NCI-H82 treated with DMSO at 0.1 percent for 48 hours (cell line): ENCODE data around the gene CDH7.
A peak's percentile ranks its signal among the peaks of the same experiment; 100 is the strongest.

Experiments
- DNase-seq: peaks from one replicate; lab custom pipeline; 2025; ENCODE audit not compliant: unreplicated experiment; lab: John Stamatoyannopoulos, UW

Gene CDH7, protein sequence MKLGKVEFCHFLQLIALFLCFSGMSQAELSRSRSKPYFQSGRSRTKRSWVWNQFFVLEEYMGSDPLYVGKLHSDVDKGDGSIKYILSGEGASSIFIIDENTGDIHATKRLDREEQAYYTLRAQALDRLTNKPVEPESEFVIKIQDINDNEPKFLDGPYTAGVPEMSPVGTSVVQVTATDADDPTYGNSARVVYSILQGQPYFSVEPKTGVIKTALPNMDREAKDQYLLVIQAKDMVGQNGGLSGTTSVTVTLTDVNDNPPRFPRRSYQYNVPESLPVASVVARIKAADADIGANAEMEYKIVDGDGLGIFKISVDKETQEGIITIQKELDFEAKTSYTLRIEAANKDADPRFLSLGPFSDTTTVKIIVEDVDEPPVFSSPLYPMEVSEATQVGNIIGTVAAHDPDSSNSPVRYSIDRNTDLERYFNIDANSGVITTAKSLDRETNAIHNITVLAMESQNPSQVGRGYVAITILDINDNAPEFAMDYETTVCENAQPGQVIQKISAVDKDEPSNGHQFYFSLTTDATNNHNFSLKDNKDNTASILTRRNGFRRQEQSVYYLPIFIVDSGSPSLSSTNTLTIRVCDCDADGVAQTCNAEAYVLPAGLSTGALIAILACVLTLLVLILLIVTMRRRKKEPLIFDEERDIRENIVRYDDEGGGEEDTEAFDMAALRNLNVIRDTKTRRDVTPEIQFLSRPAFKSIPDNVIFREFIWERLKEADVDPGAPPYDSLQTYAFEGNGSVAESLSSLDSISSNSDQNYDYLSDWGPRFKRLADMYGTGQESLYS

DNA sequence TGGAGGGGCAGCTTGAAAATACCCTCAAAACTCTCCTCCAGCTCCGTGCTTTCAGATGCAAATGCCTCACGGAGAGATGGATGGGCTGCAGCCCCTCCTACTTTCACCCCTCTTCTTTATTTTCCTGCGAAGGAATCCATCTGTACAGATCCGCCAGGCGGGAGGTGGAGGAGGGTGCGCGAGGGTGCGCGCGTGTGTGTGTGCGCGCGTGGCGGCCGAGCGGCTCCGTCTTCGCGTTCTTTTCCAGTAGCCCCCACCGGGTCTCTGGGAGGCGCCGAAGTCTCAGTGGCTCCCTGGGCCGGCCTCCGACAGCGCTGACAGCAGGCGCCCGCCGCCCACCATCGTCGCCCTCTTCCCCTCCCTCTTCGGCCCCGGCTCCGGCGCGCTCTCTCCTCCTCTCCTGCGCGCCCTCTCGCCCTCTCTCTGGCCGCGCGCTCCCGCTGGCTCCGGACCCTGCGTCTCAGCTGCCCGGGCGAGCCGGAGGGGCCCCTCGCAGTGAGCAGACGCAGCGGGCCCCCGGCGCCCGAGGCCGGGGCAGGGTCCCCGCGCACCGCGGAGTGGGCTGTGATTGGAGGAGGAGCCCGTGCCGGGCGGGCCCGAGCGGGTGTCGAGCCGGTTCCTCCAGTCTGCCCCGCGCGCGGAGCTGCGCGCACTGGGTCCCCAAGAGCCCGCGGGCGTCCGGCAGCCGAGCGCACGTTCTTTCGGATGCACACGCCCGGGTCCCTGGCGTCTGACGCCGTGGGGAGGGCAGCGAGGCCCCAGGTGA lies at the start of gene CDH7:
CDH7 (plus strand) TSS at position 624 of the 766 bp plus-strand sequence. CDS start 11,831 bp downstream, outside the sequence.
- DNase-seq = no peak

DNA sequence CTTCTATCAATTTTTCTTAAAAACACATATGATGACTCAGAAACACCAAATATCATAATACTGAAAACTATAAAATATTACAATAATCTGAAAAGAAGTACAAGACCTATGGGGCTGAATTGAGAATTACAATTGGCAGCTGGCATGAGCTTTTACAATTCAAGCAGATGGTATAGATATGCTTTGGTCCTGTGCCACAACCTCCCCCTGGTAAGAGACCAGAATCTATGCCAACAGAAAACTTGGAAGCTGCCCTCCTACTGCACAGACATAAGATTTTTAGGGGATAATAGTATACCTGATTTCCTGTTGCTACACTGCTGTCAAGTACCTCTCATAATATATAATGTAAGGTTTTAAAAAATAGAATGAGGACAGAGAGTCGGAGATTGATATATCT lies 46.8 kb upstream of the CDH7 start:
- no peak for DNase-seq

DNA sequence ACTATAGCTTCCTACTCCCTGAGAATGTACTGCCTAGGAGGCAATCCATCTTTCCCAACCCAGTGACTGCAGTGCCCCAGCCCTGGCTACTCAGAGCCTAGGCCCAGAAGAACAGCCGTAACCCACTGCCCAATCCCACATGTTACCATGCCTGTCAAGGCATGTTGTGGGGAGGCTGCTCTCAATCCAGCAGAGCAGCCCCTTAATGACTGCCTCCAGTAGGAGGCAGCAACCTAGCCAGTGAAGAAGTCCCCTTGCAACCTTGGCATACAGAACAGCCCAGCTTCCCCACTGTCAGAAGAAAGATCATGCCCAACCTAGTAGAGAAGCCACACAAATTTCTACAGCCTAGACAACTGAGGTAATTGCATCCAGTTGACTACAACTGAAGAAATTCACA lies 44.2 kb upstream of the CDH7 start:
- no peak for DNase-seq

DNA sequence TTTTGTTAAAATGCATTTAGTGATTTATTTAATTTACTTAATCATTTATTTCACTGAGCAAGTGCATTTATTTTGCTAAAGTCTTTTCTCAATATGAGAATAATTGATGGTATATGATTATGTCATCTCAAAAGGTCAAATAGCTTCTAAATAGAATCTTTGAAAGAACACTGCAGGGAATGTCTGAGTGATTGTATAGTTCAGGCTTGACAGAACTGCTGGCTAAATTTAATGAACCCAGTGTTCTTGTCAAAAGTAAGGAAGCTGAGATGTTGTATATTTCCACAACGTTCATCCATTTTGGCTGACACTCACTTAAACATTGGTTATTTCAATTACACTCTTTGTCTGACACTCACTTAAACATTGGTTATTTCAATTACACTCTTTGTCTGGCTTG lies 39.3 kb upstream of the CDH7 start:
- no peak for DNase-seq

DNA sequence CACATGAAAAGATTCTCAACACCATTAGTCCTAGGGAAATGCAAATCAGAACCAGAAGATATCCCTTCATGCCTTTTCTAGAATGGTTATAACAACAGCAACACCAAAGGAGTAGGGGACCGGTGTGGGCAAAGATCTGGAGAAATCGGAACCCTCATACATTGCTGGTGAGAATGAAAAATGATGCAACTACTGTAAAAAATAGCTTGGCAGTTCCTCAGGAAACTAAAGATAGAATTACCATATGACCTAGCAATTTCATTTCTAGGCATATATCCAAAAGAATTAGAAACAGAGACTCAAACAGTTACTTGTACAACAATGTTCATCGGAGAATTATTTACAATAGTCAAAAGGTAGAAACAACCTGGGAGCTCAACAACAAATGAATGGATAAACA lies 29.2 kb upstream of the CDH7 start:
- DNase-seq = no peak

DNA sequence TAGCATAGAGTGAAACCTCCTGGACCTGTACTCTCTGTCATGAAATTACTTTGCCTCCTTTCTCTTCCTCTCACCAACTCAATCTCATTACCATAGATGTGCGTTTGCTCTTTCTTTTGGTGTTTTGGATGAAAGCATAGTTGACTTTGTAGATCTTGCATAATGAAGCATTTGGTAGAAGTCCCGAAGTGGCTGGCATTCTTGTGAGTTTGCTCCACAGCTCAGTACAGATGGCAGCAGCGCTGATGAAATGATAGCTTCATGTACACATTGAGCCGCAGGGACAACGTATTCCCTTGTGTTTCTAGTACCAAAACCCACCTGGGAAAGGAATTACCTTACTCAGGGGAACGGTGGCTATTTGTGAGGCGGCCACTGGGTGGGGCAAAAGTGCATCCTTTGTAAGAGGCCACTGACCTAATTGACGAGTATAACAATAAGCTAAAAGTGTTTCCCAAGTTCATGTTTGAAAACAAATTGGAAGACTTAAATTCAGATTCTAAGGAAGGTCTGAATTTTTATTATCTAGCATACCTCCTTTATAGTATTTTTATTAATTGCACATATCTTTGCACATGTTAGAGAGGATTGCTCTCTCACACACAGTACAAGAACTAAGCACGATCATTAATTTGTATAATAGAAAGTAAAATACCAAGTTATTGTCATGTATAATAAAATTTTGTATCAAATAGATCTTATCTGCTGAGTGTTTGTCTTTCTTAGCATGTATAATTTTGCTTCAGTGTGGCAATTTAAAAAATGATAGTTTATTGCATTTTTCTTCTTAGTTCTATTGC lies 25.4 kb upstream of the CDH7 start:
- DNase-seq = peak; percentile 21

DNA sequence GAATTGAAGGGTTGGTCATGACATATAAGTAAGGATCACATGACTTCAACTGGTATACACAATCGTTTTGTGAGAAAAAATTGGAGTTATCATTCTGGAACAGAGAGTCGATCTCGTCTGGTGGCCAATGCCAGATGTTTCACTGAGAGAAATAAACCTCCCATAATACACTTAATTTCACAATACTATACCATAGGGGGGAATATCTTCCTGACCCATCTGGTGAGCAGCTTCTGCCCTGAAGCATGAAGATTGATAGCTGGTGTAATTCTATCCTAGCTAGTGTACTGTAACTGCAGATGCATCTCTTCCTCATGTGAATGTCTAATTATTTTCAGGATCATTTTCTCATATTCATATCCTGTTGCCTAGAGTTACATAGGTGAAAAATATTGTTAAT lies 15.7 kb upstream of the CDH7 start:
- DNase-seq = peak; percentile 18

DNA sequence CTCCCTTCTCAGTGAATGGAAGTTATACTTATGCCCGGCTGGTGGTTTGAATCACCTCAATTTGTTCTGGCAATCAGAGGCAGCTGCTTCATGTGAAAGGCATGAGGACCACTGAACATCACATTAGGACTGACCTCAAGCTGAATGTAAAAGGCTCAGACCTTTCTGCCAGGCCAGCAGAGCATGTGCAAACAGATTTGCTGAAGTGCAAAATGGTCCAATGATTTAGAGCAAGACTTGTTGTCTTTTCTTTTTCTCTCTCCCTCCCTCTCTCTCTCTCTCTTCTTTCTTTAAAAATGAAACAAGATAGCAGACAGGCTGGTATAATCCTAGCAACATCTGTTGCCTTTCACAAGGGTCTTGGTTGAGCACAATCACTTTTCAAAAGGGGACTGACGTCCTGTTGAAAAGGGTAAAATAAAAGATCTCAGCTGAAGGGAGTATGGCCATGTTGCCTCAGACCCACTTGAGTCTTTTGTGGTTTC lies 13.3 kb upstream of the CDH7 start:
- DNase-seq = peak; percentile 65

DNA sequence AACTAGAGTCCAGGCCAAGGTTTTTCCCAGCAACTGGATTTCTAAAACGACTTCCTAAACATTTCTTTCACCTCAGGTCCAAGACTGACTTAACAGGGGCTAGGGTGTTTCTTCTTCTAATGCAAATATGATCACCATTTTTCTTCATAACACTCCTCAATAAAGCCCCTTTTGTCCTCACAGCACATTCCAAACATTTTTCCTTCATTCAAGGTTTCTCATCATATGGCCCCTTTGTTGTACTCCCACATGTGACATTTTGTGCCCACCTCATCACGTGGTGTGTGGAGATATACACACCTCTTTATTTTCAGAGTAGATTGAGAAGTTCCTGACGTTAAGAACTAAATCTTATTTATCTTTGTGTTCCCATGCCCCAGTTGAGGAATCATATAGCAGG lies 3.9 kb upstream of the CDH7 start:
- DNase-seq = no peak

DNA sequence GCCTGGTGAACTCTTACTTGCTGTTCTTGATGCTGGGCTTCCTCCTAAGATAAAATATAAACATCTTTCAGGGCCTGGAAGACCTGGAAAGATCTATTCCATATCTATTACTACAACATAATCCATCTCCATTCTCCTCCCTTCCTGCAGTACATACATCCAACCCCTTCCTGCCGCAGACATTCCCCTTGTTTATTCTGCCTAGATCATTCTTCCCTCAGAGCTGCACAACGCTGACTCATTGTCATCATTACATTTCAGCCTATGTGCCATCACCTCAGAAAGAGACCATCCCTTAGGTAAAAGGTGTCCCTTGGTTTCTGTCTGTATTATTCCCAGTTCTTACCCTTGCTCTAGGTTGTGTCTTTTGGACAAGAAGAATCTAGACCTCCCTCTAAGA lies 2.5 kb upstream of the CDH7 start:
- no peak for DNase-seq

DNA sequence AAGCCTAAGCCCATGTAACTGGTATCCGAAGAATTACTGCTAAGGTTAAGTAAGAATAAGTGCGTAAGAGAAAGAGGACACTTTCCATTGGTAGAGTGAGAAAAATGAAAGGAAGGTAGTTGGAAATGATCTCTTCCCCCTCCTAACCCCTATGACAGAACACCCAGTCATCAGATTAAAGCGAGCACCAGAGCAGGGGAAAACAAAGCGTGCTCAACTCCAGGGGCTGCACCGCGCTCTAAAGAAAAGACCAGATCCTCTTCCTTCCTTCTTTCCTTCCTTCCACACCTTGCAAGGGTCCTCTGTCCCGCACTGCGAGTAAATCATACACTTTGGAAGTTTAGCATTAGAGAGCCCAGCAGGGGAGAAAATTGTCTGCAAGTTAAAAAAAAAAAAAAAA lies 971 bp upstream of the CDH7 start:
- no peak for DNase-seq

DNA sequence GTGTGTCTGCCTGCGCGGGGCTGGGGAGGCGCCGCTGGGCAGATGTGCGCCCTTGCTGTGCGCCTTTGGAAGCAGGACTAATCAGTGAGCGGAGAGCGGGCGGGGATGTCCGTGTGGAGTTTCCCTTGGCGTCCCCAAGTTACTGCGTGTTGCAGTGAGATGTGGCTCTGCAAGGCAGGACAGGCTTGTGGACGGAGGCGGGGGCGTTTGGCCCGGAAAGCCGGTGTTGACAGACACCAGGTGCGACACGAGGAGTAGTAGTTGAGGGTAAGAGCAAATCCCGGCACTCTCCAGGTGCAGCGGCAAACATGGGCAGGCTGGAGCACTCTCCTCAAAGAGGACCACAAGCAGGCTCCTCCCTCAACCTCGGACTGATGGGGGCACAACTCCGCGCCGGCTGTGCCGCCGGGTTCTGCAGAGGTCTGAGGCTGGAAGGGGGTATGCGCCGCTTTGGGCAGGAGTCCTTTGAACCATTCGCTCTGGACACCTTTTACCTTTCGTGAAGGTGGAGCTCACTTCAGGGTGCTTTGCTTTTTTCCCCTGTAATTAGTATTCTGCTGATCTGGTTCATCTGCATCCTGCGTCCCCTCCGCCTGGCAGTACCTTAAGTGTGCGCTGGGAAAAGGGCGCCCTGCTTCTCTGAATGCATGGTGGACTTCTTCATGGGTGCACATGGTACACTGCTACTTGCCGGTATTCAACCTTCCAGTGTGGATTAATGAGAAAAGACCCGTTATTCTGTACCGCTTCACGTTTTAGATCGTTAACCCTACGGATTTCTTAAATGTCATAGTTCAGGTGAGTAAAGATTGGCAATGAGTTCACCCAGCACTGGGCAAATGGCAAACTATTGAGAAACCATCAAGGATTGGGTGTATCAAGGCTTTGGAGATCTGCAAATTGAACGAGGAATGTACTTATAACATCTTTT lies 608 bp downstream of the CDH7 start:
- no peak for DNase-seq

DNA sequence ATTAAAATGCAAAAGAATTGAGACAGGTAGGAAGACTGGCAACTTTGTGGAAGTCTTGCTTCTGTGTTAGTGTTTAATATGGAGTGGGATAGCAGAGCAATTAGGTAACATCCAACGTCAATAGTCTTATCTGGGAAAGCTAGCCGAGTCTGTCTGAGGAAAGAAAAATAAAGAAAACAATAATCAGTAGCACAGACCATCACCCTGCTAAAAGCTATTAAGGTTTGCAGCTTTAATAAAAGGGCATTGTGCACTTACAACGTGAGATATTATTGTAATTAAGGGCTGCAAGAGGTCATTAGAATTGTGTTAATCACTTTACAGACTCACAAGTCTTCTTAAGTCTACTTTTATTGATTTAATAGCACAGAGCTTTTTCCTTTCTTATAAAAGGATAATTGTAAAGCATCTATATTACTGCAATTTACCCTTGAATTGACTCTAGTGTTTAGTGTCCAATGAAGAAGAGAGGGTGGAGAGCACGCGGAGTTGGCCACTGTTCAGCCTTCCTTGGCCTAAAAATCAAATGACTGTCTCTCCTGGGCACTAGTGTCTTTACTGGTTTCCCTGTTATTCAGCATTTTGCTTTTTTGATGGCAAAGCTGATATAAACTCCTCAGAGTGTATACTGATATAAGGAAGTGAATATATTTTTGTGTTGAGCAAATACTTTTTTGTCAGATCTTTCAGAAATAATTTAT lies 2.0 kb downstream of the CDH7 start:
- no peak for DNase-seq

DNA sequence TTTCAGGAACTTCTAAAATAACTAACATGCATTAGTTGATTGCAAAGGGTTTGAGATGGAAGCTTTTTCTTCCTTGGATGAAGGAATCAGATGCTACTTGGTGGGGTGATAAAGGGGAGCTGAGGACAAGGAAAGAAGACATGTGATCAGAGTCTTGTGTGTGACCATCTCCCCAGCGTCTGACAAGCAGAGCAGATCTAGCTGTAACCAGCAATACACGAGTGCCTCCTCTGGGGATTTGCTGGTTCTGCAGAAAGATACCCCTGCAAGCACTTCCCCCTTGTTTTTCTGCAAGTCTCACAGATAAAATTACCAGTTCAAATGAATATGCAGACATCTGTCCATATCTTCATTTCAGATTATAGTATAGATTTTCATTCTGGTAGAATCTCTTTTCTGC lies 2.7 kb downstream of the CDH7 start:
- peak; percentile 43 for DNase-seq

DNA sequence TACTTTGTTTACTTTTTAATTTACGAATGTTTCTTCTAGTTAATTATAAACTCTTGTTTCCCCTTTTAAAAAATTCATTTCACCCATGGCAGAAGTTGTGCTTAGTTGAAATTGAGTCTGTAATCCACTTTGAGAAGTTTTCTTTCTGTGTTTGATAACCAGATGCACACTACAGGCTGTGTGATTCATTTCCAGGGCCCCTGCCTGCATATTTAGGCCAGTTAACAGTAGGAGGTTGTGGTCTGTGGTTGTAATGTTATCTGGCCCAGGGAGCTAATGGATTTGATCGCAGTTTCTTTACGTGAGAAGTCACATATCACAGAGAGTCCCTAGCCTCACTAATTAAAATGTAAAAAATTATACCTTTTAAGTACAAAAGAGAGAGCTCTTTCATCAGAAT lies 3.3 kb downstream of the CDH7 start:
- DNase-seq = no peak

DNA sequence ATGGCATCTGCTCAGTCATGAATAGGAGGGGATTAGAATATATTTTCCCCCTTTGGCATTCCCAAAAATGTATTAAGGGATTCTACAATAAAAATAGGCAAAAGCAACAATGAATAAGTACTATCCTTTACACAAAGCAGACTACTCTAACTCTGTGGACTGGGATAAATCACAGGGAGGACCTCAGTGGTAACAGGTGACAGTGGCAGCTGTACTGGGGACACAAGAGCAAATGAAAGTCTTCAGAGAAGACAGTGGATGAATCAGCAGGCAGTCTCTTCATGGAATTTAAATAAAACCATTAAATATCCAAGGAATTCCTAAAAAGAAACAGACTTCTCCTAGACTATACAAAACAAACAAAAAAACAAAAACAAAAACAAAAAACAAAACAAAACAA lies 4.8 kb downstream of the CDH7 start:
- no peak for DNase-seq

DNA sequence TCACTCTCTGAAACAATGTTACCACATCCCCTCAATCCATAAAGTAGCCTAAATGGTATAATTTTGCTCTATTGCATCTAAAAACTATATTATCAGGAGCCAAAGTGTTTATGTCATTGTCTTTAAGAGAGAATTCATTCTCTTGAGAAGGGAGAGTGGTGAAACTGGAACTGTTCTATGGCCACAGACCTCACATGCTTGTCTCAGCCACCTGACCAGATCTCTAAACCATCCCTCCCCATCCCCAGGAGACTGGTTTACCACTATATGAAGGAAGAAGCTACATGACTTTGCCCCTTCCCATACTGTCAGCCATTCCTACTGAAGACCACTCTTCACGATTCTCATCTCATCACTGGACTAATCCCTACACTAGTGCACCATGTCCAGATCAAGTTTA lies 9.6 kb downstream of the CDH7 start:
- DNase-seq = no peak

DNA sequence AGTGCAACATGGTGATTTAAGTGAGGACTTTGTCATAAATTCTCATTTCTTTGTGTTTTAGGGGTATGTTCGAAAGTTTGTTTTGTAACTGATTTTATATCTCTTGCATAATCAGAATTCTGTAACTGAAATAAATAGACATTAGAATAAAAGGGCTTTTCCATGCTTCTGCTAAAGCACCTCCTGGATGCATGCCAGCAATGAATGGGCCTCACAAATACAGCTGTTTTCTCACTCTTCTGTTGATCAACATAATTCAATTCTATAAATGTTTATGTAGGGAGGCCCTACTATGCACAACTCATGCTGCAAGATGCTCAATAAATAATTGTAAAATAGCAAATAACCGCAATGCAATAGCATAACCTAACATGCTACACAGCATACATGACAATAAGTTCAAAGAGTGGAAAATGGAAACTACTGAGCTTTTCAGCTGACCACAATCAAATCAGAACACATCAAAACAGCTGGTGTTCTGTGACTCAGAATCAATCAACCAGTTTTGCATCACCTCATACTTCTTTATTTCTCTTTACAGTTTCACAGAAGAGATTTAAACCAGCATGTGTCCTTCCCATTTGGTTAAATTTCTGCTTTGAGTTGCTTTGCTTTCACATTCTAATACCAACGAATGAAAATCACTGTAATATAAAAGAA lies 11.0 kb downstream of the CDH7 start:
- no peak for DNase-seq

DNA sequence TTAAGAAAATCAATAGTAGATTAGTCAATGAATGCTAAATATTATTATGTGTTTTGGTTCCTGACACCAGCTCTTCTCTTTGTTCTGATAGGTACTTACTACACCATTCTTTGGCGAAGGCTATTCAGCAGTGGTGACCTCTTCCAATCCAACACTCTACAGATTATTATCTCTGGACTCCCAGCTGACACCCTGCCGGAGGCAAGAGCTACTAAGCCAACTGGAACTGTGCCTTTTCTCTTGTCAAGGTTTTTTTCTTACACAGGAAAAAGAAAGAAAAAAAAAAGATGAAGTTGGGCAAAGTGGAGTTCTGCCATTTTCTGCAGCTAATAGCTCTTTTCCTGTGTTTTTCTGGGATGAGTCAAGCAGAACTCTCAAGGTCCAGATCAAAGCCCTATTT lies 11.7 kb downstream of the CDH7 start:
- DNase-seq = no peak
